ENCODE results near the gene AKR7A2.

Gene AKR7A2

GRCh38 chr1:19310061-19310460 is 1.9 kb downstream of the AKR7A2 start:
- no peak overlapping the region for H2AK5ac ChIP-seq (ENCODE audit: low read depth, low read length)
- H3K9ac ChIP-seq (ENCODE audit: low read depth, low read length, poor library complexity), result no peak overlapping the region
- WGBS, 2 donors (ENCODE audit: extremely low coverage in 2 of 2, insufficient read length in 2 of 2, insufficient replicate concordance in 1 of 2), result no CpG with 5 or more reads among the region's 7 CpGs
- no peak overlapping the region for H2BK120ac ChIP-seq (ENCODE audit: low read depth, low read length)
- no peak overlapping the region for H3K4me2 ChIP-seq (ENCODE audit: insufficient read depth, low read length, poor library complexity, severe bottlenecking)
- no peak overlapping the region for H3K14ac ChIP-seq (ENCODE audit: low read length)
- H3K18ac ChIP-seq (ENCODE audit: low read length), result no peak overlapping the region
- no peak overlapping the region for H4K91ac ChIP-seq (ENCODE audit: low read depth, low read length, poor library complexity)
- no peak overlapping the region for H3K4me3 ChIP-seq (ENCODE audit: low read length in 2 of 2)
- H3K36me3 ChIP-seq (replicated peaks in 1 of 2; ENCODE audit: control insufficient read depth in 2 of 2, insufficient read depth in 2 of 2, low read length in 2 of 2), result peaks cover 29 to 60% of the 10 kb centered on the region in 2 donors
- H2AFZ ChIP-seq (ENCODE audit: low read length), result no peak overlapping the region
- no peak for DNase-seq (ENCODE audit: low spot score)
- H3K4ac ChIP-seq (ENCODE audit: low read length), result no peak overlapping the region
- H3K27me3 ChIP-seq (ENCODE audit: control insufficient read depth in 3 of 3, insufficient read depth in 3 of 3, low read depth in 1 of 3, low read length in 3 of 3), result peaks cover 0 to 2% (median 0%) of the 10 kb centered on the region in 3 experiments
- H4K8ac ChIP-seq (ENCODE audit: low read depth, low read length), result no peak overlapping the region
- peaks cover 6 to 12% of the 10 kb centered on the region in 2 donors for H3K4me1 ChIP-seq (ENCODE audit: control insufficient read depth in 2 of 2, insufficient read depth in 1 of 2, low read depth in 1 of 2, low read length in 2 of 2)
- no peak overlapping the region for H2BK5ac ChIP-seq (ENCODE audit: low read length)
- H2BK12ac ChIP-seq (ENCODE audit: low read length), result no peak overlapping the region
- no peak overlapping the region for H3K27ac ChIP-seq (replicated peaks; ENCODE audit: low read length)
- H2BK15ac ChIP-seq (ENCODE audit: low read length), result no peak overlapping the region
- H3K23ac ChIP-seq (ENCODE audit: low read depth, low read length, poor library complexity), result no peak overlapping the region
- H3K9me3 ChIP-seq (replicated peaks in 1 of 2; ENCODE audit: control insufficient read depth in 2 of 2, insufficient read depth in 1 of 2, low read depth in 1 of 2, low read length in 2 of 2), result no peaks in the 10 kb centered on the region
- H3K79me1 ChIP-seq (ENCODE audit: low read depth, low read length), result peaks cover 13% of the 10 kb centered on the region

DNA sequence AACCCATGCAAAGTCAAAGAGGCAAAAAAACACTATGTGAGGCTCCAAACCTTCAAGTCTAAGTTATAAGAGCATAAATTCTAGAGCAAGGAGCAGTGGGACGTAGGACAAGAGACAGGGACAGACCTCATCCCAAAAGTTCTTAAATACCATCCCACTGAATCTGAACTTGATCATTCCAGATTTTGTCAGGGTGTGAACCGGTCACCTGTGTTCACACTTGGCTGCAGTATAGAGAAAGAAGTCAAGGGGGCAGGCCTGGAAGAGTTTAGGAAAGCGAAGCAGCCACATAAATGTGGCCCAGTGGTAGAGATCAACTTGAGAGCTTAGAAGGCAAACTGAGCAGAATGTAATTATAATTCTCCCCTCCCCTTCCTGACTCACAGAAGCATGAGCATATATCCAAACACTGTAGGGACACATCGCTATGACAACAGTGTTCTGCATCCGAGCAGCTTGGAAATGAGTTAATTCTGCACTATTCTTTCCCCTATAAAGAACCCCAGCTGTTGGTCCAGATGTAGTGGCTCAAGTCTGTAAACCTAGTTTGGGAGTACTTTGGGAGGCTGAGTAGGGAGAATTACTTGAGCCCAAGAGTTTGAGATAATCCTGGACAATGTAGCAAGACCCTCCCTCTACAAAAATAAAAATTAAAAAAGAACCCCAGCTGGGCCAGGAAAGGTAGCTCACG is 2.7 kb downstream of the AKR7A2 start:
- Histone ChIP-seq H3K9ac (ENCODE audit: low read depth, low read length, poor library complexity) (no peak overlapping the region), H3K18ac (ENCODE audit: low read length) (no peak overlapping the region), H3K27me3 (ENCODE audit: control insufficient read depth in 3 of 3, insufficient read depth in 3 of 3, low read depth in 1 of 3, low read length in 3 of 3) (peaks cover 0 to 2% (median 0%) of the 10 kb centered on the region in 3 experiments), H2BK5ac (ENCODE audit: low read length) (no peak overlapping the region), H4K8ac (ENCODE audit: low read depth, low read length) (no peak overlapping the region), H3K23ac (ENCODE audit: low read depth, low read length, poor library complexity) (no peak overlapping the region), H2BK12ac (ENCODE audit: low read length) (no peak overlapping the region), H3K4me1 (ENCODE audit: control insufficient read depth in 2 of 2, insufficient read depth in 1 of 2, low read depth in 1 of 2, low read length in 2 of 2) (peaks cover 6 to 12% of the 10 kb centered on the region in 2 donors), H3K14ac (ENCODE audit: low read length) (no peak overlapping the region), H2AK5ac (ENCODE audit: low read depth, low read length) (no peak overlapping the region), H3K9me3 (replicated peaks in 1 of 2; ENCODE audit: control insufficient read depth in 2 of 2, insufficient read depth in 1 of 2, low read depth in 1 of 2, low read length in 2 of 2) (no peaks in the 10 kb centered on the region), H3K36me3 (replicated peaks in 1 of 2; ENCODE audit: control insufficient read depth in 2 of 2, insufficient read depth in 2 of 2, low read length in 2 of 2) (peaks cover 30 to 64% of the 10 kb centered on the region in 2 donors), H3K27ac (replicated peaks; ENCODE audit: low read length) (no peak overlapping the region), H2AFZ (ENCODE audit: low read length) (no peak overlapping the region), H3K4me2 (ENCODE audit: insufficient read depth, low read length, poor library complexity, severe bottlenecking) (no peak overlapping the region), H3K79me1 (ENCODE audit: low read depth, low read length) (peaks cover 13% of the 10 kb centered on the region), H2BK15ac (ENCODE audit: low read length) (no peak overlapping the region), H4K91ac (ENCODE audit: low read depth, low read length, poor library complexity) (no peak overlapping the region), H3K4me3 (ENCODE audit: low read length in 2 of 2) (no peak overlapping the region), H3K4ac (ENCODE audit: low read length) (no peak overlapping the region), H2BK120ac (ENCODE audit: low read depth, low read length) (no peak overlapping the region)
- no peak for DNase-seq (ENCODE audit: low spot score)
- no CpG with 5 or more reads among the region's 6 CpGs for WGBS, 2 donors (ENCODE audit: extremely low coverage in 2 of 2, insufficient read length in 2 of 2, insufficient replicate concordance in 1 of 2)

- Histone ChIP-seq H3K14ac (ENCODE audit: low read length) (no peak overlapping the region), H2AK5ac (ENCODE audit: low read depth, low read length) (no peak overlapping the region), H2BK5ac (ENCODE audit: low read length) (no peak overlapping the region), H2BK15ac (ENCODE audit: low read length) (no peak overlapping the region), H3K9me3 (replicated peaks in 1 of 2; ENCODE audit: control insufficient read depth in 2 of 2, insufficient read depth in 1 of 2, low read depth in 1 of 2, low read length in 2 of 2) (no peaks in the 10 kb centered on the region), H4K8ac (ENCODE audit: low read depth, low read length) (no peak overlapping the region), H3K4me2 (ENCODE audit: insufficient read depth, low read length, poor library complexity, severe bottlenecking) (no peak overlapping the region), H3K36me3 (replicated peaks in 1 of 2; ENCODE audit: control insufficient read depth in 2 of 2, insufficient read depth in 2 of 2, low read length in 2 of 2) (peaks cover 36 to 64% of the 10 kb centered on the region in 2 donors), H3K79me1 (ENCODE audit: low read depth, low read length) (peaks cover 13% of the 10 kb centered on the region), H3K4ac (ENCODE audit: low read length) (no peak overlapping the region), H3K27ac (replicated peaks; ENCODE audit: low read length) (no peak overlapping the region), H2BK12ac (ENCODE audit: low read length) (no peak overlapping the region), H4K91ac (ENCODE audit: low read depth, low read length, poor library complexity) (no peak overlapping the region), H3K4me3 (ENCODE audit: low read length in 2 of 2) (no peak overlapping the region), H3K9ac (ENCODE audit: low read depth, low read length, poor library complexity) (no peak overlapping the region), H2AFZ (ENCODE audit: low read length) (no peak overlapping the region), H2BK120ac (ENCODE audit: low read depth, low read length) (no peak overlapping the region), H3K4me1 (ENCODE audit: control insufficient read depth in 2 of 2, insufficient read depth in 1 of 2, low read depth in 1 of 2, low read length in 2 of 2) (peaks cover 6 to 12% of the 10 kb centered on the region in 2 donors), H3K18ac (ENCODE audit: low read length) (no peak overlapping the region), H3K27me3 (ENCODE audit: control insufficient read depth in 3 of 3, insufficient read depth in 3 of 3, low read depth in 1 of 3, low read length in 3 of 3) (peaks cover 0 to 2% (median 0%) of the 10 kb centered on the region in 3 experiments), H3K23ac (ENCODE audit: low read depth, low read length, poor library complexity) (no peak overlapping the region)
- no CpG with 5 or more reads among the region's 3 CpGs for WGBS, 2 donors (ENCODE audit: extremely low coverage in 2 of 2, insufficient read length in 2 of 2, insufficient replicate concordance in 1 of 2)
- DNase-seq (ENCODE audit: low spot score), result no peak
These were observed 3.4 kb downstream of the AKR7A2 start for GRCh38 chr1:19308509-19308907.

DNA sequence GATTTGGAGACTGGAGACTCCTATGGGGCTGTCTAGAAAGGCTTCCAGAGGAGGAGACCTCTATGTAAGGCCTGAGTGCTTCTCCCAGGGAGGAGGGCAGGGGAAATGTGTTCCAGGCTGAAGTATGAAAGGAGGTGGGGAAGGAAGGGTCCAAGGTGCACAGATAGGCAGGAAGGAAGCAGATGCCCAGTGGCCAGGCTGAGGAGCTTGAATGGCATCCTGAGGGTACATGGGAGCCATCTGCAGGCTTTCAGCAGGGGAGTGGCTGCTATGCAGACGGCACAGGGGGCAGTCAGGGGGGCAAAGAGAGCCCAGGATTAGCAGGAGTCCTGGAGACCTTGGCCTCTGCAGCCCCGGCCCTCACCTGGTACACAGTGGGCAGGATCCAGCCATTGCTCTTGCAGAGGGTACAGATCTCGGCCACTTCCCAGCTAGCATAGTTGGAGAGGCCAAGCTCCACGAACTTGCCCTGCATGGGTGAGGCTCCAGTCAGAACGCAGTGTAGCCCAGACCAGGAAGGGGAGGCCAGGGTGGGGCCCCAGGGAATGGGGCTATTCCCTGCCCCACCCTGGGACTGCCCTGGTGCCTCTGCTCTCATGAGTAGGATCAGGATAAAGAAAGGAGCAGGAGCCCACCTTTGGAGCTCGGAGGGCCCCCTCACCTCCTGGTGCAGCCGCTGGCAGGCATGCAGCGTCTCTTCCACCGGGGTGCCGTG is 4.0 kb downstream of the AKR7A2 start:
- Histone ChIP-seq H3K4ac (ENCODE audit: low read length) (no peak overlapping the region), H2BK5ac (ENCODE audit: low read length) (no peak overlapping the region), H2AK5ac (ENCODE audit: low read depth, low read length) (no peak overlapping the region), H3K4me3 (ENCODE audit: low read length in 2 of 2) (no peak overlapping the region), H4K8ac (ENCODE audit: low read depth, low read length) (no peak overlapping the region), H3K18ac (ENCODE audit: low read length) (no peak overlapping the region), H2BK12ac (ENCODE audit: low read length) (no peak overlapping the region), H3K14ac (ENCODE audit: low read length) (no peak overlapping the region), H3K23ac (ENCODE audit: low read depth, low read length, poor library complexity) (no peak overlapping the region), H2BK120ac (ENCODE audit: low read depth, low read length) (no peak overlapping the region), H2AFZ (ENCODE audit: low read length) (no peak overlapping the region), H3K4me2 (ENCODE audit: insufficient read depth, low read length, poor library complexity, severe bottlenecking) (no peak overlapping the region), H3K36me3 (replicated peaks in 1 of 2; ENCODE audit: control insufficient read depth in 2 of 2, insufficient read depth in 2 of 2, low read length in 2 of 2) (peaks cover 39 to 69% of the 10 kb centered on the region in 2 donors), H3K9ac (ENCODE audit: low read depth, low read length, poor library complexity) (no peak overlapping the region), H3K79me1 (ENCODE audit: low read depth, low read length) (peaks cover 13% of the 10 kb centered on the region), H3K9me3 (replicated peaks in 1 of 2; ENCODE audit: control insufficient read depth in 2 of 2, insufficient read depth in 1 of 2, low read depth in 1 of 2, low read length in 2 of 2) (no peaks in the 10 kb centered on the region), H3K27ac (replicated peaks; ENCODE audit: low read length) (no peak overlapping the region), H4K91ac (ENCODE audit: low read depth, low read length, poor library complexity) (no peak overlapping the region), H3K4me1 (ENCODE audit: control insufficient read depth in 2 of 2, insufficient read depth in 1 of 2, low read depth in 1 of 2, low read length in 2 of 2) (peaks cover 5 to 10% of the 10 kb centered on the region in 2 donors), H2BK15ac (ENCODE audit: low read length) (no peak overlapping the region), H3K27me3 (ENCODE audit: control insufficient read depth in 3 of 3, insufficient read depth in 3 of 3, low read depth in 1 of 3, low read length in 3 of 3) (peaks cover 0 to 2% (median 0%) of the 10 kb centered on the region in 3 experiments)
- WGBS, 2 donors (ENCODE audit: extremely low coverage in 2 of 2, insufficient read length in 2 of 2, insufficient replicate concordance in 1 of 2), result no CpG with 5 or more reads among the region's 10 CpGs
- no peak for DNase-seq (ENCODE audit: low spot score)
